SIG-M5 treated with dmso at 0.1 percent for 504 hours (cell line): Measurements from ENCODE around the gene CENPP.

ENCODE experiments used
- DNase-seq: peaks from one replicate; lab custom pipeline; 2025; ENCODE audit not compliant: unreplicated experiment; lab: John Stamatoyannopoulos, UW

CENPP gene

DNA sequence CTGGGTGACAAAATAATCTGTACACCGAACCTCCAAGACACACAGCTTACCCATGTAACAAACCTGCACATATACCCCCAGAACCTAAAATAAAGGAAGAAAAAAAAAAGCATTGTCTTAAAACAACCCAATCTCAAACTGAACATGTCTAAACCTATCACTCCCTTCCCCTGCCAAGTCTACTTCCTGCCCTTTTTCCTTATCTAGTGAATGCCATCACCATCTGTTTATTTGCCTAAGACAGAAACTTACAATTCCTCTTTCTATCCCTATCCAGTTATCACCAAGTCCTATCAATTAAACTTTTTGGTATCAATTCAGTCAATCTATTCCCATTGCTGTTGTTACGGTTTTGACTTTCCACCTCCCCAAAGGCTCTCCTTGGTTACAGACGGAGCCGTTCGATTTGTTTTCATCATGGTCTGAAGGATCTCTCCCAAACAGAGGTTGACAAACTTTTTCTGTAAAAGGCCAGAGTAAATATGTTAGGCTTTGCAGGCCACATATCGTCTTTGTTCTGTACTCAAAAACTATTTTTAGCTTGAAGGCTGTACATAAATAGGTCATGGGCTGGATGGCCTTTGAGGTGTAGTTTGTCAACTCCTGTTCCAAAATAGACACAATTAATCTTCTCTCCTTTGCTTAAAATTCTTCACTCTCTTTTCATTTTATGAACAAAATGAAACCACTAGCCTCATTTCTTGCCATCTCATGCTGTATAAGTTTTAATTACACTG lies 12.7 kb upstream of the CENPP start:
- no peak for DNase-seq

DNA sequence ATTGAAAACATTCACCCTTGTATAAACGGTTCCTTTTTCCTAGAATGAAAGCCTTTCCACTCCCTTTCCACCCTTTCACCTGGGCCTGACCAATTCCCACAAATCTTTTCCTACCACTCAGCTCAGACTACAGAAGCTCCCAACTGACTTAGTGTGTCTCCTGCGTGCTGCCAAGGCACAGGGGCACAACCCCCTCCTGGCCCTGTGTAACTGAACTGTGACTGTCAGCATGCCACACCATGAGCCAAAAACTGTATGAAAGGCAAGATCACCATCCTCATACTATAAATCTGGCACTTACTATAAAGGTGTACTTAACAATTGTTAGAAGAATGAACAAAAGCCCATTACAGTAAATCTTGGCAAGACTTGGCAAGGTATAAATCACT lies 12.1 kb upstream of the CENPP start:
- no peak for DNase-seq

DNA sequence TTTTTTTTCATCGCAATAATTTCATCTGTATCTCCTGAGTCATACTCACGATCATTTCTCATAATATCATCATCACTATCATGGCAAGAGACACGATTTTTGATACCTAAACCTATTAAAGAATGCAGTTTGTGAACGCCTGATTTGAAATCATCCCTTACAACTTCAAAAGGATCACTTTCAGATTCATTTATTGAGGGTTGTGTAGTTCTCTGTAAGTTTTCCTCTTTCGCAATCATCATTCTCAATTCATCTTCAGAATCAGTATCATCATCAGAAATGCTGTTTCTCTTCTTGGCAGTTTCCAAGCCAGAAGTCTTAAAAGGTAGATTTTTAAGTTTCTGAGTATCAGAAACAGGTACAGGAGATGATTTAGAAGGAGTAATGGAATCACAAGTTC lies 10.3 kb upstream of the CENPP start:
- no peak for DNase-seq

DNA sequence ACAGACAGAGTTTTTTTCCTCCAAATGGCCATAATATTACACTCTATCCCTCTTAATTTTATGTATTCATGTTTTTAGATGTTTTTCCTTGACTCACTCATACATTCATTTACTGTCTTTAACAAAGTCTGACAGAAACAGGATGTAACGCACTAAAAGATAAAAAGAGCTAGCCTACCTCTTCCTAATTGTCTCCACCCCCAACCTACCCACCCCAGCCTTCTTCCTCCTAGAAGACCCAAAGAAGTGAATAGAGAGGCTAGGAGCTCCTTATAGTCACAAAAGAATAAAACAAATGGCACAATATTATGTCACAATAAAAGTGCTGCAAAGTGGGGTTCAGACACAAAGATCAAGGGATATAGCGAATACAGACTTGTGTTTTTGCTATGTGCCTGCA lies 1.3 kb upstream of the CENPP start:
- no peak for DNase-seq

DNA sequence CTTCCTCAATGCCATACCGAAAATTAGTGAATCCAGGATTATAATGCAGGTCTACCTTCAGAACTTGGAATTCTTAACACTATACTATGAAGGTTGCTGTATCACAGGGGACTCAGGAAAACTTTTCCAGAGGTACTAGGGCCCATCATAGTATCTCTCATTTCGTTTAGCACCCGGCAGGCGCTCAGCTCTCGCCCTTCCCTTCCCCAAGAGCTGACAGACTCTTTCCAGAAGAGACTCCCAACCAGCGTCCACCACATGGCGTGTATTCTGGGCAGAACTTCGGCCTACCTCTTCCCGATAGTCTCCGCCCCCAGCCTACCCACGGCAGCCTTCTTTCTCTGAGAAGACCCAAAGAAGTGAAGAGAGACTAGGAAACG lies 874 bp upstream of the CENPP start:
- no peak for DNase-seq

DNA sequence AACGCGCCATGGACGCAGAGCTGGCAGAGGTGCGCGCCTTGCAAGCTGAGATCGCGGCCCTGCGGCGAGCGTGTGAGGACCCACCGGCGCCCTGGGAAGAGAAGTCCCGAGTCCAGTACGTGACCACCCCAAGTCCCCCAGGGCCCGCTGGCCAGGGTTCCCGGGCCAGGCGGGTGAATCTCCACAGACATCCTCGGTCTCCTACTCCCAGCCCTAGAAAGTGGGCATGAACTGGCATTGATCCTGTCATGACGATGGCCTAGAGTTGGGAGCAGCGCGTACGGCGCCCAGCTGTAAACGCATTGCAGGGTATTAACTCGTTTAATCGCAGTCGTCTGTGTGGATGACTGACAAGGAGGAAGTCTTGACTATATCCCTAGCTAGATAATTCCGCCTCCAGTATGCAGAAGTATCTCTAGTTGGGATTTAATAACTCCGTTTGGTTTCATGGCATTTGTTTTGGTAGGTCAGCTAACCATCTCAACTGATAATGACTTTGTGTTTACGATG lies 293 bp downstream of the CENPP start:
- peak; percentile 55 for DNase-seq

DNA sequence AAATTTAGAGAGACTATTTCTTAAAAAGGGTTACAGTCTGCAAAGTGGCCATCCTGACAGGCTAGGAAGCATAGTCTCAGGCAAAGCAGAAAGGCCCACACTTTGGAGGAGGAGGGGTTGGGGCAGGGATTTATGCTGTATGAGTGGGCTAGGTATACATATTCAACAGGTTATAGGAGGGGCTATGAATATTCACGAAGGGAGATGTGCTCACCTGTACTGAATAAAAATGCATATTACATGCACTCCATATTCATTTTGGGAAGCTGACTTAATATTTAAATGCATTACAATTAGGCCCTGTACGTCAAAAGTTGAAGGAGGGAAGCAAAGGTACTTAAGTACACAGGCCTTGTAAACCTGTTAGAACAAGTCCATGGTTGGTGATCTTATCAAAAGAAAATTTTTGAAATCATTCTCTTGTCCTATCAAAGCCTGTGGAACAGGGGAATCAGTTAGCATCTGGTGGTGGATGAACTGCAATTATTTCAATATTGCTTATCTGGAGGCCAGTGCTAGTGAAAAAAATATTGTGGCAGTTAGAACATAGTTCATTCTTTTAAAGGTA lies 1.6 kb downstream of the CENPP start:
- no peak for DNase-seq

DNA sequence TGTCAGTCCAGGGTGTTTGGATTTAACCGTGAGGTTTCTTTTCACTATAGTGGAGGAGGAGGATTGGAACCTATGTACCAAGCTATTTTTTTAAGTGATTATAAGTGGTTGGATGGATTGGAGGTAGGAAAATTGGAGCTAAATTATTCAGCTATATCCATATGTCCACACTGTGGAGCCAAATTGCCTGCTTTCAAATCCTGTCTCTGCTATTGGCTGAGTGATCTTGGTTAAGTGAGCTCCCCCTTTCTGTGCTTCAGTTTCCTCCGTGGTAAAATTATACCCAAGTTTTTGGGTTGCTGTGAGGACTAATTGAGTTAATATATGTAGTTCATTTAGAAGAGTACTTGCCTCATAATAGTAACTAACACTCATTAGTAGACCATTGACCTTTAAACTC lies 2.5 kb downstream of the CENPP start:
- DNase-seq, result peak; percentile 38

DNA sequence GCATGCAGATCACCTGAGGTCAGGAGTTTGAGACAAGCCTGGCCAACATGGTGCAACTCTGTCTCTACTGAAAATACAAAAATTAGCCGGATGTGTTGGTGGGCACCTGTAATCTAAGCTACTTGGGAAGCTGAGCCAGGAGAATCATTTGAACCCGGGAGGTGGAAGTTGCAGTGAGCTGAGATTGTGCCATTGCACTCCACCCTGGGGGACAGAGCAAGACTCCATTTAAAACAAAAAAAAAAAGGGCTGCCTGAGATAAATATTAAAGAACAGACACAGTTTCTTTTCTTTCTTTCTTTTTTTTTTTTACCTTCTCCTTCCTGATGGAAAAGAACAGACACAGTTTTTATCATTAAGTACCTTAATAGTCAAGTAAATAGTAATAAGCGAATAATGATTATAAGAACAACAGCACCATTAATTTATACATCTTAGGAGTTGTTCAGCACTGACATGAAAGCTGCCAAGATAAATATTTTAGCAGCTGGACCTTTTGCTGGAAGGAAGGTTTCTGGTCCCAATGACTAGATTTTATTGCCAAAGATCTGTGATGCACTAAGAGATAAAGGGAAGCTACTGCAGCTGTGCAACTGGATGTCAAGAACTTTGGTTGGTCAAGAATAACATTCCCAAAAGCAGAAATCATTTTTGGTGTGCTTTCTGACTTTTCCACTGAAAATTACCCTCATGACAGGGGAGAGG lies 7.0 kb downstream of the CENPP start:
- DNase-seq, result no peak

DNA sequence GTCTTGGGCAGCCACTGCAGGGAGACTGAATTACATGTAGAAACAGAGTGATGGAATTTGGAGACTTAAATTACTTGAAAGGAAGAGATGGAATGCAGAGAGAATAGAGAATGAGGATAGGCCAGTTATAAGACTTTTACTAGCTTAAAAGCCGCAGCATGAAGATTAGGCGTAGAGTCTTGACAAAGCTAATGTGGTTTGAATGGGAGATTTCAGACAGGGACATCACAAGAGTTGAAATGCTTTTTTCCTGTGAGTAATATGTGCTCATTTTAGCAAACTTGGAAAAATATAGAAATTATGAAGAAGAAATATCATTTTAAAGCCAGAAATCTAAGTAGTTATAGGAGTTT lies 7.5 kb downstream of the CENPP start:
- DNase-seq, result no peak

DNA sequence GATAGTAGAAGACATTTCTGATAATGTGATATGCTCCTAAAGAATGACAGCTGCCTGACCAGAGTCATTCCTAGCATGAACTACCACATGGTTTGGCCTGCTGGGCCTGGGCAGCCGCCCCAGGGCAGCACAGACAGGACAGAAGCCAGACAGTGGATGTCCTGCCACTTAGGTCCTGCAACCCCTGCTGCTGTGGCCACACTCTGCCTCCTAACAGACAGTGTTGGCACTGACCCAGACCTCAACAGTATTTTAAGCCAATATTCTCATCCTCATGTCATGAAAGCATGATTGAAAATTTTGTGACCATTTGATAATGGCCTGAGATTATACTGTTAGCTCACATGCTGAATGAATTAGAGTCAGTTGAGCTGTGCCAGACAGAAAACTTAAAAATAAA lies 15.8 kb downstream of the CENPP start:
- no peak for DNase-seq

DNA sequence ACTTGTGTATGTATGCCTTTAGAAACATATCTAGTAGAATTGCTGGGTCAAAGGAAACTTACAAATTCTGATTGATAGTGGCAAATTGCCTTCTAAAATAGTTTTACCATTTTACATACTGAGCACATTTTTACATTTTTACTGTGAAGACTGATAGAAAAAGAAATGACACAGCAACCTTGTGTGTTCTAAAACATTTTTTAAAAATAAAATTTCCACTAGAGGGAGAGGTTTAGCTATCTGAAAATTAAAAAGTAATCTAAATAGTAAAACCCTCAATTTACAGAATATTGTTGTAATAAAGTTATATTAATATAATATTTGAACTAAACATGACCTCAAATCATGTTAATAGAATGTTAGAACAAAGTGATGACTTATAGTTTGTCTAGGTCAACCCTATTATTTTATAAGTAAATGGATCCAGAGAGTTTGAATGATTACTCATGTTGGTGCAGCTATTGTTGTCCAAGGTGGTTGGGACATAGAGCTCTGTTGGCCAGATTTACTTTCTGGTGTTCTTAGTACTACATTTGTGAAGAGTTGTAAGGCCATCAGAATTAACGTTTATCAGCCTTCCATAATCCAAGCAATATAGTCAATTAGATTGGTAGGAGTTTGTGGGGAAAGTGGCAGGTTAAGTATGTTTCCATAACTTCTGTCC lies 17.2 kb downstream of the CENPP start:
- DNase-seq, result no peak

DNA sequence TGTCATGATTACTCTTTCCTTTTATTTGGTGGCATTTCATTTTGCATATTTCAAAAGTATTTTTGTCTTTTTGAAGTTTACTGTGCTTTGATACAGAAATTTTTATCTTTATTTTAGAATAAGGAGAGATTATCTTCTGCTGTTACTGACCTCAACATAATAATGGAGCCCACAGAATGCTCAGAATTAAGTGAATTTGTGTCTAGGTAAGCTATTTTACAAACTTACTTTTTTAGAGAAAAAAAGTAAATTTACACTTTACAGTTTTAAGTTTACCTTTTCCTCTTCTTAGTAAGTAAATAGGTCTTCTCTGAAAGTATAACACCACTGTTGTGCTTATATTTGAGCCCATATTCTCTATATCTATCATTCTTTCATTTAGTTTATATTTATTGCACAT lies 19.8 kb downstream of the CENPP start:
- no peak for DNase-seq

DNA sequence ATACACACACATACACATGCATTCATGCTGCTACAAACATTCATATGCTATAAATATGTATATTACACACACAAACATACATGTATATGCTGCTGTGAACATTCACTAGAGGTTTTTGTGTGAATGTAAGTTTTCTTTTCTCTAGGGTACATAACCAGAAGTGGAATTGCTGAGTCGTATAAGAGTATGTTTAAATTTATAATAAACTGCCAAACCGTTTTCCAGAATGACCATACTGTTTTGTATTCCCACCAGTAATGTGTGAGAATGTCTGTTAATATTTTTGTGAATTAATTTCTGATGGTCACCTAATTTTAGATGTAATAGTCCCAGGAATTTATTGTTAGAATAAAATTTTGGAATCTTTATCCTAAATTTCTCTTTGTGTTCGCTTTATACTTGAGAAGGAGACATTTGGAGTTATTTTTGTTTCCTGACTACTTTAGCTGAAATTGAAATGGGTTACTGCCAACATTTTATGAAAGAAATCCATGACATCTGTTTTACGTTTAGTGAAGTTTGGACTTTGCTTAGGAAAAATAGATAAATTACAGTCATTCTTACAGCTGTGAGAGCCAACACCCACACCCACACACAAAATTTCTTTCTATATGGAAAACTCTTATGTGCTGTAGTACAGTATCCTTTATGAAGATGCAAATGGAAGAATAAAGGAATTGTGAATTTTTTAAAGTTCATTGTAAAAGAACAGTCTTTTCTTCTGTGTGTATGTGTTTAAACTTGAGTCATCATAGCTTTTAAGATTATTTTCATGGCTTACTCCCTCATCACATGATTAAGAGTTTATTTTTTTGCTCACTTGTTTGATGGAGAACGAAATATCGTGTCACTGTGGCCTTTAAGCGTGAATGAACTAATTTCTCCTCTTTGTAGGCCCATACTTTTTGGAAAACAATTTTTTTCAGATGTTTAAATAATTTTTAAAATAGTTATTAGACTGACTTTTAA lies 24.3 kb downstream of the CENPP start:
- no peak for DNase-seq

DNA sequence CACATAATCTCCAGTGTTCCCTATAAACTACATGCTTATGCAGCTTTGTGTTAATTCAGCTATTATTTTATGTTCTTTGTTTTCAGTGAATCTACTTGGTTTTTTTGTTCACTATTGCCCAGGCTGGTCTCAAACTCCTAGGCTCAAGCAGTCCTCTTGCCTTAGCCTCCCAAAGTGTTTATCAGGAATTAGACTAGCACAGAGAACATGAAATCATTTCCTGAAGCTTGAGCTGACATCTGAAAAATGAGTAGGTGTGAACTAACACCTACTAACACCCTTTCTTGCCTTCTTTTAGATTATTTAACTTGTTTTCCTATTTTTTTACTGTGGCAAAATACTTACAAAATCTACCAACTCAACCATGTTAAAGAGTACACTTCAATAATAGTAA lies 25.0 kb downstream of the CENPP start:
- DNase-seq, result no peak

DNA sequence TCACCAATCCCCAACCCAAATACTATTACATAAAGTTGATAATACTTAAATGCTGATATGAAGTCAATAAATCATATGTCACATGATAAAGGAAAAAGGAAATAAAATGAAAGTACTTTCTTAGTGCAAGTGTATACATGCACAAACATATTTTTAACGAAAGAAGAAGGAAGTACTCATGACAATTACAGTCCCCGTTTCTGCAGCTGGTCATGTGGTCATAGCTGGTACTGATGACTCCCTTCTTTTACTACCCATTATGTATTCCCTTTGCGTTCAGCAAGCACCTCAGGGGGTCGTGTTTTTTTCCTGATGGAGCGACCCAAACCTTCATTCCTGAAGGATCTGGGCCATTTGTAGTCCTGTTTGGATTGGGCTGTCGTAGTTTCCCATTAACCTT lies 27.3 kb downstream of the CENPP start:
- DNase-seq, result no peak

DNA sequence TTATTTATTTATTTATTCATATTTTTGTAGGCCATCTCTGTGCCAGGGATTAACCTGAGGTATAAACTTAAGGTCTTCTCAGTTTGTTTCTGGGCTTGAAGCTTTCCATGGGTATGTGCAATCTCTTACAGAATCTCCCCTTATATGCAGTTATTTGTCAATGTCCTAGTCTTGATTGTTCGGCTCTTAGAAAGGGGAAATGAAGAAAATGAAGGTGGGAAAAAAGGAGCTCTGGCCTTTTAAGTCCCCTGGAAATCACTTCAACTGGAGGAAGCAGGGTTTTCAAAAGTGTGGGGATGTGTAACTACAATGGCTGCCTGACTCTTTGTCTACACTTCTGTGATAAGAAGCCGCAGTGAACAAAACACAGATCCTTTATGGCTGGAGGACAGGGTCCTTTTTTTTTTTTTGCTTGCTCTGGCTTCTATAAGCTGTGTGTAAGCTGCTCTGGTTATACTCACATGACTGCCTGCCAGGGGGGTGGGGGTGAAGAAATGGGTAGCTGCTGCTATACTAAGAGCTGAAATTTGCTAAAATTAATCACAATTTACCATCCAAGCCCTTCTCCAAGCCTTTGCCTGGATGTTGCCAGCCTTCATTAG lies 33.7 kb downstream of the CENPP start:
- DNase-seq, result peak; percentile 5

DNA sequence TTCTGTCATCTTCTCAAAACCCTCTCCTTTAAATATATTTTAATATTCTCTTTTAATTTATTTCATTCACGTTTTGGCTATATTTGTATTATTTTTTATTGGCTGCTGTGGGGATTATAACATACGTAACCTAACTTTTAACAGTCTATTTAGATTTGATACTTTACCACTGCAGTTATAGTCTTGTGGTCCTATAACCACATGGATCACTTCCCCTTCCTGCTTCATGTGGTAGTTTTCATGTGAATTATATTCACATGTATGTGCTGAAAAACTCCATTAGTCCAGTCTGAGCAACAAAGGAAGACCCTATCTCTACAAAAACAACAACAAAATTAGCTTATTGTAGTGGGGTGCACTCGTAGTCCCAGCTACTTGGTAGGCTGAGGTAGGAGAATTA lies 34.3 kb downstream of the CENPP start:
- peak; percentile 11 for DNase-seq

DNA sequence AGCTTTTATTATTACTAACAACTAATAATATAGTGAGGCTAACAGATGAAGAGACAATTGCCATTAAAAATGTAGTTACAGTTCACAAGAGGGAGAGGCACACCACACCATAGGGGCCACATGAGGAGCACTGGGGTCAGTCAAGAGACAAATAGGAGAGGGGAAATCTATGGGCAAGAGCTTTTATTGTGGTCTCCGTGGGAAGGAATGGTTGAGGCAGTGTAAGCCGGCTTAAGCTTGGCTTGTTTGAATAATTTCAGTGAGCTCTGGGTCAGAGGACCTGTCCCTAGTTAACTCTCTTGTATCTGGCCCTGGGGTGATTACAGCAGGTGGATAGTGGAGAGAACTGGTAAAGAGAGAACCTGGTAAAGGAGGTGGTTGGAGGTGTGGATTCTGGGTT lies 43.3 kb downstream of the CENPP start:
- DNase-seq, result no peak

DNA sequence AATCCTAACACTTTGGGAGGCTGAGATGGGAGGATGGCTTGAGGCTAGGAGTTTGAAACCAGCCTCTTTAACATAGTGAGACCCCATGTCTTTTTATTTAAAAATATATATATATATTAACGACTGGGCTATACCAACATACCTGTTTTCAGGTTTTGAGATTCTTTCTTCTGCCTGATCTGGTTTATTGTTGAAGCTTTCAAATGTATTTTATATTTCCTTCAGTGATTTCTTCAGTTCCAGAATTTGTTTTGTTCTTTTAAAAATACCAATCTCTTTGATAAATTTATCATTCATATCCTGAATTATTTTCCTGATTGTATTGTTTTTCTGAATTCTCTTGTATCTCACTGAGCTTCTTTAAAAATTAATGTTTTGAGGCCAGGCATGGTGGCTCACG lies 47.4 kb downstream of the CENPP start:
- no peak for DNase-seq
